ENCODE measurements around the gene MXD1. TPM values are rescaled to one million over a fixed set of nuclear protein-coding genes. Genes with fewer than 3 reads are reported as not detected.

The MXD1 gene
- polyA plus RNA-seq, 1 of the 3 experiments (the other 2 are of a cell fraction): 2.3 TPM

GRCh38 chr2:69975853-69976462 lies 61.0 kb downstream of the MXD1 start:
- no peak overlapping the region for H3K4me3 ChIP-seq (ENCODE audit: low read depth in 2 of 2, low read length in 1 of 2)
- CTCF ChIA-PET: interaction anchor here (0.7 kb wide), 1 partner anchor 8 kb away, joined by 3 read pairs; no protein-coding TSS in a partner anchor
- WGBS (ENCODE audit: low lambda C conversion rate): 86% methylated on average over 12 of the region's 13 CpGs

More at GRCh38 chr2:69975853-69976462, 61.0 kb downstream of the MXD1 start:
- Histone ChIP-seq H2AFZ (ENCODE audit: low read depth) (no peak overlapping the region), H3K27ac (ENCODE audit: low read depth in 2 of 2, low read length in 1 of 2) (no peak overlapping the region), H3K79me2 (ENCODE audit: insufficient read depth) (no peaks in the 10 kb centered on the region), H3K4me1 (ENCODE audit: control insufficient read depth in 1 of 2, insufficient read depth in 2 of 2, low read depth in 1 of 2, low read length in 1 of 2) (peaks cover 0 to 3% of the 10 kb centered on the region in 2 experiments; a peak in 1 of 4 replicates), H3K4me2 (no peak overlapping the region), H3K9me2 (no peaks in the 10 kb centered on the region), H3K9me3 (no peaks in the 10 kb centered on the region), H3K36me3 (replicated peaks in 1 of 2; ENCODE audit: control insufficient read depth in 1 of 2, insufficient read depth in 2 of 2, low read length in 1 of 2) (no peaks in the 10 kb centered on the region), H4K20me1 (ENCODE audit: insufficient read depth) (no peaks in the 10 kb centered on the region), H3F3A (replicated peaks; ENCODE audit: insufficient read depth) (no peaks in the 10 kb centered on the region), H3K27me3 (ENCODE audit: insufficient read depth) (no peaks in the 10 kb centered on the region), H3K9ac (no peak overlapping the region)
- POLR2A ChIA-PET: no interaction called here
- DNase-seq: no peak
- TF ChIP-seq NFIC (IDR thresholded peaks at IDR 0.05; ENCODE audit: borderline replicate concordance): no peak
- TF ChIP-seq MAX (IDR thresholded peaks at IDR 0.05; ENCODE audit: low read depth): no peak
- TF ChIP-seq, protein P1, sequence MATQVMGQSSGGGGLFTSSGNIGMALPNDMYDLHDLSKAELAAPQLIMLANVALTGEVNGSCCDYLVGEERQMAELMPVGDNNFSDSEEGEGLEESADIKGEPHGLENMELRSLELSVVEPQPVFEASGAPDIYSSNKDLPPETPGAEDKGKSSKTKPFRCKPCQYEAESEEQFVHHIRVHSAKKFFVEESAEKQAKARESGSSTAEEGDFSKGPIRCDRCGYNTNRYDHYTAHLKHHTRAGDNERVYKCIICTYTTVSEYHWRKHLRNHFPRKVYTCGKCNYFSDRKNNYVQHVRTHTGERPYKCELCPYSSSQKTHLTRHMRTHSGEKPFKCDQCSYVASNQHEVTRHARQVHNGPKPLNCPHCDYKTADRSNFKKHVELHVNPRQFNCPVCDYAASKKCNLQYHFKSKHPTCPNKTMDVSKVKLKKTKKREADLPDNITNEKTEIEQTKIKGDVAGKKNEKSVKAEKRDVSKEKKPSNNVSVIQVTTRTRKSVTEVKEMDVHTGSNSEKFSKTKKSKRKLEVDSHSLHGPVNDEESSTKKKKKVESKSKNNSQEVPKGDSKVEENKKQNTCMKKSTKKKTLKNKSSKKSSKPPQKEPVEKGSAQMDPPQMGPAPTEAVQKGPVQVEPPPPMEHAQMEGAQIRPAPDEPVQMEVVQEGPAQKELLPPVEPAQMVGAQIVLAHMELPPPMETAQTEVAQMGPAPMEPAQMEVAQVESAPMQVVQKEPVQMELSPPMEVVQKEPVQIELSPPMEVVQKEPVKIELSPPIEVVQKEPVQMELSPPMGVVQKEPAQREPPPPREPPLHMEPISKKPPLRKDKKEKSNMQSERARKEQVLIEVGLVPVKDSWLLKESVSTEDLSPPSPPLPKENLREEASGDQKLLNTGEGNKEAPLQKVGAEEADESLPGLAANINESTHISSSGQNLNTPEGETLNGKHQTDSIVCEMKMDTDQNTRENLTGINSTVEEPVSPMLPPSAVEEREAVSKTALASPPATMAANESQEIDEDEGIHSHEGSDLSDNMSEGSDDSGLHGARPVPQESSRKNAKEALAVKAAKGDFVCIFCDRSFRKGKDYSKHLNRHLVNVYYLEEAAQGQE (IDR thresholded peaks at IDR 0.05; ENCODE audit: low read depth, low read length): no peak
- no peak for TF ChIP-seq CHD2 (IDR thresholded peaks at IDR 0.05; ENCODE audit: low read length, partially characterized antibody)
- no peak for TF ChIP-seq EP300 (IDR thresholded peaks at IDR 0.05; ENCODE audit: borderline replicate concordance in 1 of 2, low read depth in 1 of 2, low read length in 1 of 2)
- no peak for TF ChIP-seq EZH2phosphoT487 (IDR thresholded peaks at IDR 0.05; ENCODE audit: borderline replicate concordance, low read depth)
- TF ChIP-seq, protein P2, sequence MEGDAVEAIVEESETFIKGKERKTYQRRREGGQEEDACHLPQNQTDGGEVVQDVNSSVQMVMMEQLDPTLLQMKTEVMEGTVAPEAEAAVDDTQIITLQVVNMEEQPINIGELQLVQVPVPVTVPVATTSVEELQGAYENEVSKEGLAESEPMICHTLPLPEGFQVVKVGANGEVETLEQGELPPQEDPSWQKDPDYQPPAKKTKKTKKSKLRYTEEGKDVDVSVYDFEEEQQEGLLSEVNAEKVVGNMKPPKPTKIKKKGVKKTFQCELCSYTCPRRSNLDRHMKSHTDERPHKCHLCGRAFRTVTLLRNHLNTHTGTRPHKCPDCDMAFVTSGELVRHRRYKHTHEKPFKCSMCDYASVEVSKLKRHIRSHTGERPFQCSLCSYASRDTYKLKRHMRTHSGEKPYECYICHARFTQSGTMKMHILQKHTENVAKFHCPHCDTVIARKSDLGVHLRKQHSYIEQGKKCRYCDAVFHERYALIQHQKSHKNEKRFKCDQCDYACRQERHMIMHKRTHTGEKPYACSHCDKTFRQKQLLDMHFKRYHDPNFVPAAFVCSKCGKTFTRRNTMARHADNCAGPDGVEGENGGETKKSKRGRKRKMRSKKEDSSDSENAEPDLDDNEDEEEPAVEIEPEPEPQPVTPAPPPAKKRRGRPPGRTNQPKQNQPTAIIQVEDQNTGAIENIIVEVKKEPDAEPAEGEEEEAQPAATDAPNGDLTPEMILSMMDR (IDR thresholded peaks at IDR 0.05): no peak
- no peak for TF ChIP-seq RXRA (IDR thresholded peaks at IDR 0.05; ENCODE audit: borderline replicate concordance, low read depth)
- no peak for TF ChIP-seq MXI1 (IDR thresholded peaks at IDR 0.05; ENCODE audit: low read depth, low read length)
- TF ChIP-seq RAD21 (IDR thresholded peaks at IDR 0.05; ENCODE audit: low read length): no peak
